Activated CD8-positive, alpha-beta memory T cell treated with anti-CD3 and anti-CD28 coated beads for 36 hours (primary cell): Measurements from ENCODE around the gene TOX3. TPM values are rescaled to one million over a fixed set of nuclear protein-coding genes. Genes with fewer than 3 reads are reported as not detected.

Source experiments
- CTCF ChIA-PET: fragments of 350-600 bp; sonication (Branson Sonifier 250); formaldehyde crosslinking; loops from one replicate; lab custom pipeline; 2021; ENCODE audit warnings: antibody characterized with exemption; lab: Charles Lee
- POLR2A ChIA-PET: fragments of 350-600 bp; sonication (Branson Sonifier 250); formaldehyde crosslinking; loops from one replicate; lab custom pipeline; 2021; ENCODE audit warnings: antibody characterized with exemption; lab: Charles Lee
- total RNA-seq, 2 experiments: library from RNA; stranded (reverse); gene quantifications; one replicate each; pipeline ENCODE4 v1.2.3, GENCODE V29; 2021

Gene TOX3
- total RNA-seq, 2 experiments from 2014 or later = not detected

DNA sequence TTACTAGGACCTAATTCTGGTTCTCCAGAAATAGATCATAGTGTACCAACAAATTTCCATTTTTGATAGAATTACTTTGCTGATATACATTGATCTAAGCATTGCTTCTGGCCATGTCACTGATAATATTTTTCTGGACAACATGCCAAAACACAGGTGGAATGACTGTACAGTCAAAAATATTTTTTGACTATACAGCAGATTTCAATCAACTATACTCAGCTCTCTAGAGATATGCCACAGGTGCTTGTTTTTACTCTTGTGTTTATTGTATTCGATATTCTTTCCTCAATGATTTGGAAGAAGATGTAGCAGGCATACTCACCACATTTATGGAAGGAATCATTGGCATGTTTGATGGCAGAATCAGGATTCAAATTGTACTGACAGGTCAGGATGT lies 21.6 kb upstream of the TOX3 start:
- ChIA-PET POLR2A (no interaction called here), CTCF (no interaction called here)

DNA sequence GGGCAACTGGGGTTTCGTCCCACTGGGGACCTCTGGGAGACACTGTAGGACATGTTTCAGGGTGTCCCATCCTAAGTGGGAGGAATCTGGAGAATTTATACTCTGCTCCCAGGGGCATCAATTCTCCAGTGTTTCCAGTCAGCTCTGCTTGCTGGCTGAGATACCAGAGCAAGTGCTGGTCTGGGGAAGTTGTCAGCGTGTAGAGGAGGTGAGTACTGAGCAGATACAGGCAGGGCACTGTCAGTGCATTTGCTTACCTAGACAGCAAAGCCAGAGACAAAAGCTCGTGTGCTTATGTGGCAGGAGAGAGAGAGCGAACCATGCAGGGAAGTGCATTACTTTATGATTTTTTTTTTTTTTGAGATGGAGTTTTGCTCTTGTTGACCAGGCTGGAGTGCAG lies 20.2 kb upstream of the TOX3 start:
- ChIA-PET POLR2A (no interaction called here), CTCF (no interaction called here)

DNA sequence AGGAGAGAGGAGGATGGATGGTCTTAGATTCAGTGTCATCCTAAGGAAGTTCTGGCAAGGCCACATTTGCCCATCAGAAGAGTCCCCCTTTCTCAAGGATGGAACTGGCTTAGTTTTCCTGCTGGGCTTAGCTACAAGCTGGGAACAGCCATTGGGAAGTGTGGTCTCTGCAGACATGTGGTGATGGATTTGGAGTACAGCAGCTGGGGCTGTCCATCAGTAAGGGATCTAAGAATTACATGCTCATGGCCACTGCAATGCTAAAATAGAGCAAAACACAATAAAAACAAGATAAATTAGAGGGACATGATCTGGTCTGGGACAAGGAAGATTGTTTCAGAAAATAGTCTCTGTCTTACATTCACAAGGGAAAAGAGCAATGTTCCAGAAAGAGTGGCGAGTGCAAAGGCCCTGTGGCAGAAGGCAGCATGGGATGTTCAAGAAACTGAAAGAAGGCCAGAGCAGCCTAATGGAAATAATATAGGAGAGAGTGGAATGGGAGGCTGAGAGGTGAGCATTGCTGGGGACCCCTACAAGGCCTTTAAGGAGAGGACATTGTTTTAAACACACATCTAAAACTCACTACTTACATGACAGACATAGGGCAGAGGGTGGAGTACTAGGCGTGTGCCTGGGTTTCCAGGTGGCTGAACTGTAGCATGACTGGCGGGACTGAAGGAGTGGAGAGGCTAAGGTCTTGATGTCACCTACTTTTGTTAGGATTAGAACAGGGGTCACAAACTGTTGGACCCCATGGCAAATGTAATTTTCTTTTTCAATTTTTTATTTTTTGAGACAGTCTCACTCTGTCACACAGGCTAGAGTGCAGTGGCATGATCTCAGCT lies 17.0 kb upstream of the TOX3 start:
- CTCF ChIA-PET = no interaction called here
- POLR2A ChIA-PET = no interaction called here

DNA sequence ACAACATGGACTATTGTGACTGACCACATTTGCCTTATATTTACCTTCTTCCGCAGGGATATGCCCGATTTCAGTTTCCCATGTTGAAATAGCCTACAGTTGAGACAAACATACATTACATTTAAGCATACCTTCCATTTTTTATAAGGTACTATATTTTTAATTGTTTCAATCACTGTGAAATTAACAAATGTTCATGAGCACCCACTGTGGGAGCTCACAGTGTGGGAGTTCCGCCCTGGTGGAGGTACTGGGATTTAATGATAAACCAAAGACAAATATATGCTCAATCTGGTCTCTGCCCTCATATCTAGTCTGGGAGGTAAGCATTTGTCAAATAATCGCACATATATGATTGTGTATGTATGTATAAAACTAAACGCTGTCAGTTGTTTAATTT lies 15.8 kb upstream of the TOX3 start:
- CTCF ChIA-PET = no interaction called here
- POLR2A ChIA-PET = no interaction called here

DNA sequence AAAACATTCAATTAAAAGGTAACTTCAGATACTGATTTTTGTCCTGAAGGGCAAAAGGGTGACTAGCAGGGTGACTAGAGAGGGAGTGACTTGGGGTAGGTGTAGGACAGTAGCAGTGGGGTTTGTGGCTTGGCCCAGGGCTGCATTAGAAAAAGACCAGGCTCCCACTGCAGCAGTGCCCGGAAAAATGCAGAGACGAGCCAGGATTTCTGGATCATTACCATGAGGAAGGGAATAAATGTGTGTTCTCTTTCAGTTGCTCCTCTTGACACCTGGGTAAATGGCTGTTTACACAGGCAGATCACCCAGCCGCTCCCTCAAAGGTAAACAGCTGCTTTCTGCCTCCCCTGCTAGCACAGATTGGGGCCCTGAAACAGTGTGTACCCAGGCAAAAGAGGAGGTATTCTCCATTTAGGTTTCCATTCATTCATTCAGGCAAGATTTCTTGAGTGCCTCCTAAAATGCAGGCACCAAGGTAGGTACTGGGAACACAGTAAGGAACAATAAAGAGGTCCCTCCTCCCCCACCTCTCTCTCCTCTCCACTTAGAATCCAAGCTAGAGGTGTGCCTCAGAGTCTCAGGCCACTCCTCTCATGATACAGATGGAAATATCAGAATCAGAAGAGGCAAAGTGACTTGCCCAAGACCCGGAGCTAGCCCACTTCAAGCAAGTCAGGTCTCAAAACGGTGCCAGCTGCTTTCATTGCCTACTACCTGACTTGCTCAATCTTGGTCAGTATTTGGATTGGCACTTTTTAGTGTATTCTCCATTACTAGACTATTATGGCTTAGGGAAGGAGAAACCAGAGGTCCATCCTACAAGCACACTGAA lies 15.2 kb upstream of the TOX3 start:
- ChIA-PET CTCF (no interaction called here), POLR2A (no interaction called here)

DNA sequence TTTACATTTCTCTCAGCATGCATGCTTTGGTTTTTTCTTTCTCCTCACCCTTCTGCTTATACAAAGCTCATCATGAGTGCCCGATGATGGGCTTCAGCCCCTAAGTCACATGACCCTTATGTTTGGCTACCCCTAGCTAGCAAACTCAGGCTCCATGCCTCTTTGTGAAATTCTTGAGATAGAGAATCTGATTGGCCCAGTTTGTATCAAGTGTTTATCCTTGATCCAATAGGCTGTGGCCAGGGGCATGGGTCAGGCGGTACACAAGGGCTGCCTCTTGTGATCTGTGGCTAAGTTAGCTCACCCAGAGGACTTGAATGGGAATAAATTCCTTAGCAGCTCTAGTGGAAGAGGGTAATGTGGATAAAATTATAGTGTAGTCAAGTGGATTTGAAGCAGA lies 11.5 kb upstream of the TOX3 start:
- CTCF ChIA-PET = no interaction called here
- POLR2A ChIA-PET = no interaction called here

DNA sequence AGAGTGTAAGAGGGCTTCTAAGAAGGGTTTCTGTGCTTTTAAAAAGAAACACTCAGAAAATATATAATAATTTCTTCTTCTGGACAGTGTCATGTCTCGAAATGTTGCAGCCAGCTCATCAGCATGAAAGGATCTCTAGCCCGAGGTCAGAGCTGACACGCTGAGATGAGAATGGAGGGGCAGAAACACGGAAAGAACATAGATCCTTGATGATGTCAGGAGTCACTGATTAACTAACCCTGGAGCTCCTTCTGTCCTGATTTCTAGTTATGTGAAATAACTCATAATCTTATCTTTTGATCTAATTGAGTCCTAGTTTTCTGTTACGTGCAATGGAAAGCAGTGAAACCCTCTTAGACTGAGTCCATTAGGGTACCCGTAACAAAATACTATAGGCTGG lies 10.3 kb upstream of the TOX3 start:
- POLR2A ChIA-PET = no interaction called here

DNA sequence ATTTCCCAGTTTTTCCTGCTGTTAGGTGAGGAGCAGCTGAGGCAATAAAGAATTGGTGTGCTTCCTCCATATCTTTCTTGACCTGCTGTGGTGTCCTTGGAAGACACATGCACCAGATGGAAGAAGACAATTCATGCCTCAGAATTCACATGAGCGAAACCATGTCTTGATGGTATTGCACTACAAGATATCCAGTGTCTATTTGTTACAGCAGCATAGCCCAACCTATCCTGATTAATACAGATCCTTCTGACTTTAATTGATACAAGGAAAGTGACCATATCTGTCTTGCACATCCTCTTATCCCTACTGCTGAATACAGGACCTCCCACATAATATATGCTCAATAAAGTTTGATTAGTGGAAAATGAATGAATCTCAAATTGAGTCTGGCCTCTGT lies 9.1 kb upstream of the TOX3 start:
- ChIA-PET POLR2A (no interaction called here), CTCF (no interaction called here)

More for the DNA sequence above, 10.3 kb upstream of the TOX3 start:
- CTCF ChIA-PET = no interaction called here

DNA sequence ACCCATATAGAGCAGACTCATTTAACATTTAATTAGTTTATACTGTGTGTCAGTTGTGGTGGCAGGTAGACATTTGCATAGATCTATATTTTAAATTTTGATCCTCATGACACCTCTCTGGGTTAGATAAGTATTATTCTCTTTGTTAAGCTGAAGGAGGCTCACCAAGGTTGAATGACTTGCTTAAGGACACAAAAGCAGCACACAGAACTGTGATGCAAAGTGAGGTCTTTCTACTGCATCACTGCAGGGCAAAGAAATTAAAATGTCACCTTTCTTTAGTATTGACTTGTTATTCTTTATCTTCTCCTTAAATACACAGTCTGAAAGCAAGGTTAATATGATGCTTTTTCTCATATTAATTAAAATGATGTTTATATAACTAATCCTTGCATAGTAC lies 8.6 kb upstream of the TOX3 start:
- POLR2A ChIA-PET = no interaction called here
- CTCF ChIA-PET = no interaction called here

DNA sequence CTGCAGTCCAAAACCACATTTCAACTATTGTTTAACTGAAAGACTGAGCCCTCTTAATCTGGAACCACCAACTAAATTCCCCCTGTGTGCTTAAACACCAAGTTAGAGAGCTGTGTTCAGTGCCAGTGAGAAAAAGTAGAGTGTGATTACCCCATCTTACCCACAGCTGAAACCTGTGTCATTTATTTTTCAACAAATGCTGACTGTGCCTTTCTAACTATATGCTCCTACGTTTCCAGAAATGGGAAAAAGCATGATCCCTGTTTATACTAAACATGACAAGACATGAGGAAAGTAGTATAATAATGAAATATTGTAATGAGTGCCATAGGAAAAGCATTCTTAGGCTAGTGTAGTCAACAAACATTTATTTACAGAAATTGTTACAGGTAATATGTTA lies 7.4 kb upstream of the TOX3 start:
- CTCF ChIA-PET = no interaction called here

DNA sequence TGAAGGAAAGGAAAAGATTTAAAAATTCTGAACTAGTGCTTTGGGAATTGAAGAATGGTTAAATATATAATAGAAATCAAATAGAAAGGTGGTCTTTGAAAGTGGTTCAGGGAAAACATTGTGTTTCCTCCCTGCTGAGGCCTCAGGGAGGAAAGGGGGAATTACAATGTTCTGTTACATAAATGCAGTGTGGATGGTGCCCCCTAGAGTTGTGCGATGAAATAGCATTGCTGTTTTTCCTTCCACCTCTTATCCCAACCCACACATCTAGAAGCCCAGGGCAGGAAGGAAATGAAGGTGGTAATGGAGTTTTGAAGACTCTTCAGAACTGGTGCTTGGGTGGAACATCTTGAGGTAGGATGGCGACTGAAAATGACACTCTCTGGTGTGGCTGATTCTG lies 6.4 kb upstream of the TOX3 start:
- CTCF ChIA-PET = no interaction called here
- POLR2A ChIA-PET = no interaction called here

More for the DNA sequence above, 7.4 kb upstream of the TOX3 start:
- POLR2A ChIA-PET = no interaction called here

DNA sequence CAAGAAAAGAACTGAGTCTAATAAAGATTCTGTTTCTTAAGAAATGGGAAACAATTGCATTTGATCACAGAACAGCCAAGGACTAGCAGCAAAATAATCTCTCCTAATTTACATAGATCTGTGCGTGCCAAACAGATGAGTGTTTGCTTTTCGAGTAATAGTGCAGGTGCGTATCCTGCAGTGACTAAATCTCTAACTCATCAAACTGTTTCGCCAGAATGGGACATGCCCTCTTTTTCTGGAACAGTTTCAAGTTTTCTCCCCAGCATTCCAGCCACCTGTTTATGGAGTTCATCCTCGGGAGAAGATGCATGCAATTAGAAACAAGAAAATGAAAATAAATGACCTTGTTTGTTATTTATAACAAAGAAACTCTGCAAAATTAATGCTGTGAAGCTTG lies 5.7 kb upstream of the TOX3 start:
- CTCF ChIA-PET = no interaction called here
- POLR2A ChIA-PET = no interaction called here

DNA sequence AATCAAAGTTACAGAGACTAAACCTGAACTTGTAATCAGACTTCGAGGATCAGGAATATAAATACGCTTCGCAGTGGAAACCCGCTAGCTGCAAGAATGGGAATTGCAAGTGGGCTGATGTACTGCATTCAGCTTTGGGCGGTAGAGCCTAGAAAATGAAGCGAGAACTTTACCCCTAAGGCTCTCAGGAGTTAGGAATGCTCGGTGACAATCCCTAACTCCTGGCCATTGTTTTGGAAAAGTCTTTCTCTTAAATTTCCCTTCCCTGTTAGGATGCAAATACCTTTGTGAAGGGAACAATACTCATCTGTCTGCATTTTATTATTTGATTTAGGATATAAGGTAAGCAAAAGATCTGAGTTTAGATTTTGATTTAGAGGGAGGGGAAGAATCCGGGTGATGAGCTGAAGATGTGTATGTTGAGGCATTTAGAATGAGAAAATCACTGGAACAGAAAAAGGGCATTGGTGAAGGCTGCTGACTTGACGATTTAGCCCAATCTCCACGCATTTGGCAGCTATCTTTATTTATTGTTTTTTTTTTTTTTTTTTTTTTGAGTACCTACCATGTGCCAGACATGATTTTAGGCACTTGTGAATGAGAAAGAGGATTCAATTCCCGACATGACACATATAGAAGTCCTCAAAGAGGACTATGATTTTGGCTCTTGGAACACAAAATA lies 2.2 kb upstream of the TOX3 start:
- POLR2A ChIA-PET = interaction anchor here (0.5 kb wide), 1 partner anchor 11 kb away, joined by 5 read pairs; no protein-coding TSS in a partner anchor
- CTCF ChIA-PET = interaction anchor here (0.6 kb wide), 1 partner anchor 438 kb away, joined by 3 read pairs; no protein-coding TSS in a partner anchor

DNA sequence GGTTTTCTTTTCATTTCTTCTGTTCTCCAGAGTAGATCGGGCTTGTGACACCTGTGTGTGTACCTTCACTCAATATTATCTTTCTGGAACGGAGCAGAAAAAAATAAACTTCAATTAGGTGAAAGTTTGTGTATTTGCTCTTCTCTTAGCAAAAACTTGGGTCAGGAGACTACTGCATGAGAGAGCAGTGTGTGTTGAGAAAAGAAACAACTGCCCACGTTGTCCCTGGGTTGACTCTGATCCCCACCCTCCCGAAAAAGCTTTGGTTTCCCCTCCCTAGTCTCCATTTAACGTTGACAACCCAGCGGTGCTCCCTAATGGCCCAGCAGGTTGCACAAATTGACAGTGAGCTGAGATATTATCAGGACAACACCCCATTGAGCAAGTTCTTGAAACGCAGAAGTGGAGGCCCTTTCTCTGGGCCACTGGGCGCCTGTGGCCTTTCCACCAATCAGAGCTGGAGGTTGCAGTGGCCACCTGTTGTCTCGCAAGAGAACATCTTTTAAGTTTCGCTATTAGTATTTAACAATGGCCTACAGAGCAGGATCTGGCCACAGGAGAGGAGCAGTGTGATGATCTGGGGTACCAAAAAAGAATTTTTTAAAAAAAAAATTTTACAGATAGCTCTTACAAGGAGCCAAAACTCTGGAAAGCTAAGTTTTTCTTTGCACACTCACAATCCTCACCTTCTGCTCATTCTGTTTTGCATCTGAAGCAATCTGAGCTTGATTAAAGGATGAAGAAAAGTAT lies 1.5 kb upstream of the TOX3 start:
- ChIA-PET POLR2A (interaction anchor here (0.5 kb wide), 1 partner anchor 10 kb away, joined by 5 read pairs; no protein-coding TSS in a partner anchor), CTCF (interaction anchor here (0.6 kb wide), 1 partner anchor 288 kb away, joined by 5 read pairs; no protein-coding TSS in a partner anchor)

DNA sequence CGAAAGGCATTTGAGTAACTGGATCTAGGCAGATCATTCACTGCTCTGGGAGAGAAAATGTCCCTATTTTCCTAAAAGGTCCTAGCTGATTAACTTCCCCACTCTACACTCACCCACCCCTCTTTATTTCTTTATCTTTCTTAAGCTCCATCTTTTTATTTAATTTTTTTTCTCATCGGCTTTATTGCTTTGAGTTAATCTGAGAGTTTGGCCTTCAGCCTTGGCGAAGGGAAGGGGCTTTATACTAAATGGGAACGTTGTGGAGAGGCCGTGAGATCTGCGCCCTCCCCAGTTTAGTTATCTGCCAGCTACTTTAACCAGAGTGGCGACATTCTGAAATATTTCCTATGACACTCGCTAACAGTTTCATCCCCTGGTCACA lies 882 bp upstream of the TOX3 start:
- ChIA-PET CTCF (no interaction called here), POLR2A (no interaction called here)

DNA sequence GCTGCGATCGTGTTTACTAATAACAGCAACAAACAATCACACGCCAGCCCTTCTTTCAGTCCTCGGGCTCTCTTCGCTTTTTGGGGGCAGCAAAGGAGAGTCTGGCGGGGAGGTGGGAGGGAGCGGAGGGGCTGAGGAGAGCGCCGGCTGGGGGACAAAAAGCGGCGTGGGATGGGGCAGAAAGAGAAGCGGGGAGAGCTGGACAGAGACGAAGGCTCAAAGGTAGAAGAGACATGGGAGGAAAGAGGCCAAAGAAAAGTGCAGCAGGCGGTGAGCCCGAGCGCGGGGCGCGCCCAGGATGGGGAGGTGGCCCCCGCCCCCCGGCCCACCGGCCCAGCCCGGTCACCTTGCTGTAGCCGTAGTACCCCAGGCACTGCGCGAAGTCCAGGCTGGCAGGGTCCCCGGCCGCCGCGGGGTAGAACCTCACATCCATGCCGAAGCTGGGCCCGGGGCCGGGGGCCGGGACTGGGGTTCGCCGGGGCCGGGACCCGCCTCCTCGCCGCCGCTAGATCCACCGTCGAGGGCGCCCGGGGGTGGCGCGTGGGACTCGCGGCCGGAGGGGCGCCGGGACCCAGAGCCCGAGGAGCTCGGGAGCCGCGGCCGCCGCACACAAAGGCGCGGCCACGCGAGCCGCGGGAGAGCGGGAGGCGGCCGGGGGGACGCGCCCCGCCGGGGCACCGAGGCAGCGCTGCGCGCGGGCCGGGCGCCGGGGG lies 496 bp downstream of the TOX3 start:
- POLR2A ChIA-PET = no interaction called here
- CTCF ChIA-PET = no interaction called here

DNA sequence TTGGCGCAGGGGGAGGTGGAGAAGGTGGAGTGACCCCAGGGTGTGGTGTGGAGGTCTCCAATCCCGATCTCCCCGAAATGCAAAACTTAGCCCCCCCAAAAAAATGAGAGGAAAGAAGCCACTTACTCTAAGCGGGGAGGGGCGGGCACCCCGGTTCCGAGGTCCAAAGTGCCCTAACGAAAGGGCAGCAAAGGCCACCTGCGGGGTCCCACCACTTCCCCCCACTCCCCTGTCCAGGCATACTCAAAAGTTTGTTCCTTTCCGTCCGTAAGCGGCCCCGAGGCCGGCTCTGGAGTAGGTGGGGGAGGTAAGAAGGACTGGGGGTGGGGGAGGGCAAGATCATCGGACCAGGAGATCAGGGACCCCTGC lies 1.1 kb downstream of the TOX3 start:
- ChIA-PET POLR2A (no interaction called here), CTCF (no interaction called here)

DNA sequence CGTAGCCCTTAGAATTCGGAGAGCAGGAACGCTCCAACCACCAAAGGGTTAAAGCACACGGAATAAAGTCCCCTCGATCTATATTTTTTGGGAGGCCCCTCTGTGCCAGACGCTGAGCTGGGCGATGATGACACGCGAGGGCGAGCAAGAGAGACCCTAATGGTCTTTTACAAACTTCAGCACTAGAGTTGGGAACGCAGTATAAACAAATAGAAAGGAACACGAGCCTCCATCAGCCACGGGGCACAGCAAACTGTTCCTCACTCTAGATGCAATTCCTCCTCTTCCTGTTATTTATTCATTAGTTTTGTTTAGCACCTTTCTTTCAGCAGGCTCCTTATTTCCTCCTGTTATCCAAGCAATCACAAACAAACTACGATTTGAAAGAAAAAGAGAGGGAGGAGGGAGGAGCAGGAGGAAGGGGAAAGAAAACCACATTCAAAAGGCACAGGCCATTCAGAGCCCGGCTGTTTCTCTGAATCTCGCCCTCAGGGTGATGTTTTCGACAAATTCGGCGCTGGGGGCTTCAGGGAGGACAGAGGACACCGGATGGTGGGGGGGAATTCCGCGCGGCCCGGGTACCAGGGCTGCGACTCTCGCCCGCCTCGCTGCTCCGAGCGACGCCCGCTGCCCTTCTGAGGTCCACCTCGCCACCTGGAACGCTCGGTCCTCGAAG lies 1.6 kb downstream of the TOX3 start:
- ChIA-PET POLR2A (no interaction called here), CTCF (no interaction called here)
